ENCODE data around the gene GK2. TPM values are rescaled to one million over a fixed set of nuclear protein-coding genes. Genes with fewer than 3 reads are reported as not detected.

The GK2 gene
- total and polyA plus RNA-seq, 9 of the 15 experiments (the other 6 are each of a cell fraction or from before 2014, with no cell fraction given): 0.07 TPM; not detected in 8

DNA sequence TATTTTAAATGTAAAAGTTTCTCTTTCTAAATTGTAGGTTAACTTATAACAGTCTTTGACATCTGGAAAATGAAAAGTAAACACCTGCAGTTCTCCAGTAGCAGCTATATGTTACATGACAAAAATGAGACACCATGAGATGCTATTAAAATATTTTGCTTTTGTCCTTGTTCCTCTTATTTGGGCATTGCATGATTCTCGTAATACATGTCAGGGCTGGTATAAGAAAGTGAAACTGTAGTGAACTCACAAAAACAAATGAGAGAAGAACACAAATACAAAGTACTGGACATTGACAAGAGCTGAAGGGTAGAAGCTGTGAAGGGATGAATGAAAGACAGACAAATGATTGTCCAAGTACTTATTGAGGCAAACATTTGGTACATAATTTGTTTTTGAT, 9.0 kb downstream of the GK2 start:
- Histone ChIP-seq H3K9me3 (replicated peaks; ENCODE audit: control insufficient read depth, insufficient read depth, low read depth, low read length) (no peaks in the 10 kb centered on the region), H3K9ac (ENCODE audit: insufficient read depth in 1 of 2, low read depth in 2 of 2, low read length in 2 of 2) (no peak overlapping the region), H3K4me1 (replicated peaks in 1 of 2; ENCODE audit: control insufficient read depth in 2 of 2, insufficient read depth in 2 of 2, low read length in 2 of 2) (0 out of 5 replicates have a peak, but pooled peaks cover 0 to 4% of the 10 kb centered on the region in 2 experiments), H3K27ac (ENCODE audit: extremely low read depth, low read depth, low read length) (no peak overlapping the region), H3K9me1 (ENCODE audit: control insufficient read depth, insufficient read depth, low read length) (no peaks in the 10 kb centered on the region), H2AFZ (ENCODE audit: low read depth, low read length) (no peak overlapping the region), H3K4me2 (ENCODE audit: insufficient read depth, low read length) (no peak overlapping the region), H3K4me3 (no peak overlapping the region), H3K79me2 (ENCODE audit: control insufficient read depth, insufficient read depth, low read length) (no peaks in the 10 kb centered on the region), H4K20me1 (replicated peaks; ENCODE audit: control insufficient read depth, insufficient read depth, low read length) (no peaks in the 10 kb centered on the region), H3K27me3 (ENCODE audit: control insufficient read depth in 2 of 2, insufficient read depth in 2 of 2, low read length in 2 of 2) (no peaks in the 10 kb centered on the region), H3K36me3 (ENCODE audit: control insufficient read depth, insufficient read depth, low read length) (no peaks in the 10 kb centered on the region)
- TF ChIP-seq ZNF785 (CRISPR knock-in tag; IDR thresholded peaks at IDR 0.05) (no peak), ZNF134 (CRISPR knock-in tag; conservative IDR thresholded peaks at IDR 0.05) (no peak)
- TF ChIP-seq, protein P1, sequence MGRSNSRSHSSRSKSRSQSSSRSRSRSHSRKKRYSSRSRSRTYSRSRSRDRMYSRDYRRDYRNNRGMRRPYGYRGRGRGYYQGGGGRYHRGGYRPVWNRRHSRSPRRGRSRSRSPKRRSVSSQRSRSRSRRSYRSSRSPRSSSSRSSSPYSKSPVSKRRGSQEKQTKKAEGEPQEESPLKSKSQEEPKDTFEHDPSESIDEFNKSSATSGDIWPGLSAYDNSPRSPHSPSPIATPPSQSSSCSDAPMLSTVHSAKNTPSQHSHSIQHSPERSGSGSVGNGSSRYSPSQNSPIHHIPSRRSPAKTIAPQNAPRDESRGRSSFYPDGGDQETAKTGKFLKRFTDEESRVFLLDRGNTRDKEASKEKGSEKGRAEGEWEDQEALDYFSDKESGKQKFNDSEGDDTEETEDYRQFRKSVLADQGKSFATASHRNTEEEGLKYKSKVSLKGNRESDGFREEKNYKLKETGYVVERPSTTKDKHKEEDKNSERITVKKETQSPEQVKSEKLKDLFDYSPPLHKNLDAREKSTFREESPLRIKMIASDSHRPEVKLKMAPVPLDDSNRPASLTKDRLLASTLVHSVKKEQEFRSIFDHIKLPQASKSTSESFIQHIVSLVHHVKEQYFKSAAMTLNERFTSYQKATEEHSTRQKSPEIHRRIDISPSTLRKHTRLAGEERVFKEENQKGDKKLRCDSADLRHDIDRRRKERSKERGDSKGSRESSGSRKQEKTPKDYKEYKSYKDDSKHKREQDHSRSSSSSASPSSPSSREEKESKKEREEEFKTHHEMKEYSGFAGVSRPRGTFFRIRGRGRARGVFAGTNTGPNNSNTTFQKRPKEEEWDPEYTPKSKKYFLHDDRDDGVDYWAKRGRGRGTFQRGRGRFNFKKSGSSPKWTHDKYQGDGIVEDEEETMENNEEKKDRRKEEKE (IDR thresholded peaks at IDR 0.05; ENCODE audit: borderline replicate concordance in 1 of 2, control insufficient read depth in 1 of 2, low read depth in 2 of 2, low read length in 1 of 2): no peak
- in situ Hi-C loops (cut with MboI): no loop called here
- intact Hi-C loops (cut with micrococcal nuclease): no loop called here
- CTCF ChIA-PET (ENCODE audit: low intra/inter-chr PET ratio): no interaction called here
- WGBS (ENCODE audit: insufficient coverage, low coverage, missing lambda C conversion rate): 12% methylated on average over 1 of the region's 1 CpG
- FAIRE-seq (no peak), ATAC-seq (no peak), DNase-seq (ENCODE audit: extremely low read depth in 1 of 4, low spot score in 3 of 4) (no peak)
- no TSS peak for BruUV-seq (replicated peaks)
- POLR2A ChIA-PET: no interaction called here
